ENCODE data around the gene CLSTN2. TPM values are rescaled to one million over a fixed set of nuclear protein-coding genes. Genes with fewer than 3 reads are reported as not detected.

Gene CLSTN2
- total RNA-seq, 1 experiment from 2014 or later = not detected

DNA sequence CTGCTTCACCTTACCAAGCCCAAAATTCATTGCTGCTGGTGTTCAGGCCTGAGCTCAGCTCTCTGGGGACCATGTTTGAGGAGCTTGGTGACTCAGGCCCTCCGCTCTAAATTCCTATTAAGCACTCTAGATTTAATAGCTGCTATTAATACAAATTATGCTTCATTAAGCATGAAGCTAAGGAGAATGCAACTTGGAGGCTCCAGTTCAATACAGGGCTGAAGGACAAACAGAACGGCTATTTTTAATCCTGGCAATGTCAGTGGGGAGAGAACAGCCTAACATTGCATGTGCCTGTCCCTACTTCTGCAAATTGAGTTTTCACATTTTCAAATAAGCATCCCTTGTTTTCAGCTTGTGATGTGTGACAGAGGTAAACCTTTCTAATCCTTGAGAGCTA is 662.8 kb downstream of the CLSTN2 start:
- H3K27me3 ChIP-seq (ENCODE audit: low read length) = no peaks in the 10 kb centered on the region
- H3K27ac ChIP-seq (ENCODE audit: low read length) = peak overlapping the region; percentile 27
- no peak overlapping the region for H3K9ac ChIP-seq (ENCODE audit: low read length)
- no peaks in the 10 kb centered on the region for H3K9me3 ChIP-seq (ENCODE audit: low read length)
- H2AFZ ChIP-seq (ENCODE audit: low read length) = no peak overlapping the region; the same call in 1 of the 2 replicates
- H3K4me3 ChIP-seq (ENCODE audit: low read length) = peak overlapping the region; percentile 20; the same call in 1 of the 2 replicates
- H4K20me1 ChIP-seq (ENCODE audit: insufficient read depth, low read depth, low read length) = no peaks in the 10 kb centered on the region
- H3K79me2 ChIP-seq (ENCODE audit: low read length) = no peaks in the 10 kb centered on the region
- no peaks in the 10 kb centered on the region for H3K36me3 ChIP-seq (ENCODE audit: insufficient read depth, low read length)
- peak; percentile 75 for DNase-seq
- peak overlapping the region; percentile 53 for H3K4me2 ChIP-seq (ENCODE audit: low read depth, low read length, poor library complexity, severe bottlenecking)
- no peaks in the 10 kb centered on the region for H3K9me2 ChIP-seq (replicated peaks; ENCODE audit: insufficient read depth, low read length)
- peaks cover 25% of the 10 kb centered on the region for H3K4me1 ChIP-seq (ENCODE audit: low read length)

GRCh38 chr3:140599009-140599408 is 664.0 kb downstream of the CLSTN2 start:
- H3K4me2 ChIP-seq (ENCODE audit: low read depth, low read length, poor library complexity, severe bottlenecking) = no peak overlapping the region
- H2AFZ ChIP-seq (ENCODE audit: low read length) = no peak overlapping the region
- no peaks in the 10 kb centered on the region for H3K79me2 ChIP-seq (ENCODE audit: low read length)
- peaks cover 25% of the 10 kb centered on the region for H3K4me1 ChIP-seq (ENCODE audit: low read length)
- H3K9me2 ChIP-seq (replicated peaks; ENCODE audit: insufficient read depth, low read length) = no peaks in the 10 kb centered on the region
- H3K27me3 ChIP-seq (ENCODE audit: low read length) = no peaks in the 10 kb centered on the region
- no peak overlapping the region for H3K4me3 ChIP-seq (ENCODE audit: low read length)
- no peaks in the 10 kb centered on the region for H3K36me3 ChIP-seq (ENCODE audit: insufficient read depth, low read length)
- no peak overlapping the region for H3K9ac ChIP-seq (ENCODE audit: low read length)
- no peak for DNase-seq
- H3K27ac ChIP-seq (ENCODE audit: low read length) = no peak overlapping the region
- no peaks in the 10 kb centered on the region for H4K20me1 ChIP-seq (ENCODE audit: insufficient read depth, low read depth, low read length)
- H3K9me3 ChIP-seq (ENCODE audit: low read length) = no peaks in the 10 kb centered on the region

DNA sequence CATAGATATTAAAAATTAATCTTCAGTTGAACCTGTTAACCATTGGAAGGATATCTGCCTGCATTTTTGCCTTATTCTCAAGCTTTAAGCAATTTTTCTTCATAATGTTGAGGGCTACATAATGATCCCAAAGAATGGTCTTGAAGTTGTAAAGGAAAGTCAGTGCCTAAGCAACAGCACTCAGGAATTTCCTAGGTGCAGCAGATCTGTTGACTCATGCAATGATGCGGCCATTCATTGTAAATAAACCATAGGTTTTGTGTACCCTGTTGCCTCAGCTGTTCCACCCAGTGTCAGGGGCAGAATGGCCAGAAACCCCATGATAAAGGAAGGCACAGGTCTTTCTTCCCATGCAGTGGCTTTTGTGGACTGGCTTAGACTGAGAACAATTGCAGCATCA is 664.5 kb downstream of the CLSTN2 start:
- Histone ChIP-seq H3K9me2 (replicated peaks; ENCODE audit: insufficient read depth, low read length) (no peaks in the 10 kb centered on the region), H4K20me1 (ENCODE audit: insufficient read depth, low read depth, low read length) (no peaks in the 10 kb centered on the region), H3K9me3 (ENCODE audit: low read length) (no peaks in the 10 kb centered on the region), H3K36me3 (ENCODE audit: insufficient read depth, low read length) (no peaks in the 10 kb centered on the region), H2AFZ (ENCODE audit: low read length) (no peak overlapping the region), H3K27ac (ENCODE audit: low read length) (no peak overlapping the region), H3K79me2 (ENCODE audit: low read length) (no peaks in the 10 kb centered on the region), H3K4me2 (ENCODE audit: low read depth, low read length, poor library complexity, severe bottlenecking) (no peak overlapping the region), H3K4me1 (ENCODE audit: low read length) (peaks cover 25% of the 10 kb centered on the region), H3K27me3 (ENCODE audit: low read length) (no peaks in the 10 kb centered on the region), H3K9ac (ENCODE audit: low read length) (no peak overlapping the region), H3K4me3 (ENCODE audit: low read length) (no peak overlapping the region)
- DNase-seq = no peak

DNA sequence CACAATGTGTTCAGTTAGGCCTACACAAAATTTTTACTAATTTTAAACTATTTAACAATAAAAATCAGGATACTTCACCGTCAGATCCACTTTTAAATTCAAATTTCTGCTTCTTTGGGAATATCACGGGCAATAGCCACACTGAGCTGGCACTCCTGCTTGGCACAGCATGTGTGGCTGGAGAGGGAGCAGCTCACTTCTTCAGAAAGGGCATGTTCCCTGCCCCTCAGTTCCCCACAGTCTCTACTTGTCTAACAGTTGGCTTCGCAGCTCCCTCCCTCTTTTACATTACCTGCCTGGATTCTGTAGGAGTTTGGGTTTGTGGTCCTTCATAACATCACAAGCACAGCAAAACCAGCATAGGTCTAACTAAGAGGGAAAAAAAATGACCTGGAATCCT is 666.9 kb downstream of the CLSTN2 start:
- no peaks in the 10 kb centered on the region for H3K79me2 ChIP-seq (ENCODE audit: low read length)
- peaks cover 18% of the 10 kb centered on the region for H3K4me1 ChIP-seq (ENCODE audit: low read length)
- H3K9me3 ChIP-seq (ENCODE audit: low read length) = no peaks in the 10 kb centered on the region
- no peak overlapping the region for H3K9ac ChIP-seq (ENCODE audit: low read length)
- H3K4me2 ChIP-seq (ENCODE audit: low read depth, low read length, poor library complexity, severe bottlenecking) = no peak overlapping the region
- H3K4me3 ChIP-seq (ENCODE audit: low read length) = no peak overlapping the region
- H3K36me3 ChIP-seq (ENCODE audit: insufficient read depth, low read length) = no peaks in the 10 kb centered on the region
- no peaks in the 10 kb centered on the region for H3K9me2 ChIP-seq (replicated peaks; ENCODE audit: insufficient read depth, low read length)
- DNase-seq = no peak
- H3K27ac ChIP-seq (ENCODE audit: low read length) = no peak overlapping the region
- H2AFZ ChIP-seq (ENCODE audit: low read length) = no peak overlapping the region
- H3K27me3 ChIP-seq (ENCODE audit: low read length) = no peaks in the 10 kb centered on the region
- H4K20me1 ChIP-seq (ENCODE audit: insufficient read depth, low read depth, low read length) = no peaks in the 10 kb centered on the region

- H3K4me3 ChIP-seq (ENCODE audit: low read length) = no peak overlapping the region
- no peaks in the 10 kb centered on the region for H3K36me3 ChIP-seq (ENCODE audit: insufficient read depth, low read length)
- H3K9me2 ChIP-seq (replicated peaks; ENCODE audit: insufficient read depth, low read length) = no peaks in the 10 kb centered on the region
- no peak overlapping the region for H3K27ac ChIP-seq (ENCODE audit: low read length)
- no peak overlapping the region for H3K9ac ChIP-seq (ENCODE audit: low read length)
- no peak overlapping the region for H3K4me2 ChIP-seq (ENCODE audit: low read depth, low read length, poor library complexity, severe bottlenecking)
- H3K79me2 ChIP-seq (ENCODE audit: low read length) = no peaks in the 10 kb centered on the region
- H2AFZ ChIP-seq (ENCODE audit: low read length) = no peak overlapping the region
- H4K20me1 ChIP-seq (ENCODE audit: insufficient read depth, low read depth, low read length) = no peaks in the 10 kb centered on the region
- H3K4me1 ChIP-seq (ENCODE audit: low read length) = peaks cover 9% of the 10 kb centered on the region
- H3K27me3 ChIP-seq (ENCODE audit: low read length) = no peaks in the 10 kb centered on the region
- DNase-seq = no peak
- H3K9me3 ChIP-seq (ENCODE audit: low read length) = no peaks in the 10 kb centered on the region
These were observed 667.8 kb downstream of the CLSTN2 start for GRCh38 chr3:140602781-140603180.

DNA sequence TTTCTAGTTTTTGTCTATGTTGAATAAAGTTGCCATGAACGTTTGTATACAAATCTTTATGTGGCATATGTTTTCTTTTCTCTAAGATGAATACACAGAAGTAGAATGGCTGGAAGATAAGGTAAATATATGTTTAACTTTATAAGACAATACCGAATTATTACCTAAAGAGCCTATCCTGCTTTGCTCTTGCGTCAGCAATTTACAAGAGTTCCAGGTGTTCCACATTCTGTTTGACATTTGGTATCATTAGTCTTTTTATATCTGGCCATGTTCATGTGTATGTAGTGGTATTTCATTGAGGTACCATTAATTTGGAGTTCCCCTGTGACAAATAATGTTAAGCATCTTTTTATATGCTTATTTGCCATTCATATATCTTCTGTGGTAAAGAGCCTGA is 668.8 kb downstream of the CLSTN2 start:
- Histone ChIP-seq H3K9me3 (ENCODE audit: low read length) (no peaks in the 10 kb centered on the region), H2AFZ (ENCODE audit: low read length) (no peak overlapping the region), H3K27me3 (ENCODE audit: low read length) (no peaks in the 10 kb centered on the region)

GRCh38 chr3:140610544-140610943 is 675.6 kb downstream of the CLSTN2 start:
- Histone ChIP-seq H3K36me3 (ENCODE audit: insufficient read depth, low read length) (no peaks in the 10 kb centered on the region), H3K9me3 (ENCODE audit: low read length) (no peaks in the 10 kb centered on the region; the same call in 1 of the 2 replicates), H3K4me1 (ENCODE audit: low read length) (no peaks in the 10 kb centered on the region), H3K4me2 (ENCODE audit: low read depth, low read length, poor library complexity, severe bottlenecking) (no peak overlapping the region), H2AFZ (ENCODE audit: low read length) (no peak overlapping the region), H3K27ac (ENCODE audit: low read length) (no peak overlapping the region), H3K79me2 (ENCODE audit: low read length) (no peaks in the 10 kb centered on the region), H4K20me1 (ENCODE audit: insufficient read depth, low read depth, low read length) (no peaks in the 10 kb centered on the region), H3K9ac (ENCODE audit: low read length) (no peak overlapping the region), H3K27me3 (ENCODE audit: low read length) (no peaks in the 10 kb centered on the region; the same call in 1 of the 2 replicates), H3K9me2 (replicated peaks; ENCODE audit: insufficient read depth, low read length) (no peaks in the 10 kb centered on the region), H3K4me3 (ENCODE audit: low read length) (no peak overlapping the region)
- DNase-seq = no peak

More for the DNA sequence above, 668.8 kb downstream of the CLSTN2 start:
- no peaks in the 10 kb centered on the region for H3K79me2 ChIP-seq (ENCODE audit: low read length)
- H3K9me2 ChIP-seq (replicated peaks; ENCODE audit: insufficient read depth, low read length) = no peaks in the 10 kb centered on the region
- no peaks in the 10 kb centered on the region for H3K36me3 ChIP-seq (ENCODE audit: insufficient read depth, low read length)
- no peak overlapping the region for H3K4me3 ChIP-seq (ENCODE audit: low read length)
- no peak for DNase-seq
- H4K20me1 ChIP-seq (ENCODE audit: insufficient read depth, low read depth, low read length) = no peaks in the 10 kb centered on the region
- no peak overlapping the region for H3K27ac ChIP-seq (ENCODE audit: low read length)
- no peak overlapping the region for H3K4me2 ChIP-seq (ENCODE audit: low read depth, low read length, poor library complexity, severe bottlenecking)
- no peaks in the 10 kb centered on the region for H3K4me1 ChIP-seq (ENCODE audit: low read length)
- H3K9ac ChIP-seq (ENCODE audit: low read length) = no peak overlapping the region

DNA sequence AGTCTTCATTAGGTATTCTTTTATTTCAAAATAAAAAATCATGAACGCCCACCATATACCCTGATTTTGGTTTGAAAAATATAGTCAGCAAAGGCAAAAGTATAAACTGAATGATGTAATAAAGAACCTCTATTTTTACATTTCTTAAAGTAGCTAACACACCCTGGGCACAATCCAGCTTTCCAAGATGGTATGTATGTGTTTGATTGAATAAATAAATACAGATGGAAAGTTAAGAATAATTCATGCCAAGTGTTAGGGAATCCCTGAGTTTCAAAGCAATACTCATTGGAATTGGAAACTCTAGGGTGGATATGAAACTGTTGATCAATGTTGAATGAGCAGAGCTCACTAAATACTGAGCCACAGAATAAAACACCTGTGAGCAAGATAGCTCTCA is 679.0 kb downstream of the CLSTN2 start:
- no peak for DNase-seq
- H3K4me2 ChIP-seq (ENCODE audit: low read depth, low read length, poor library complexity, severe bottlenecking) = no peak overlapping the region
- H3K9me2 ChIP-seq (replicated peaks; ENCODE audit: insufficient read depth, low read length) = no peaks in the 10 kb centered on the region

DNA sequence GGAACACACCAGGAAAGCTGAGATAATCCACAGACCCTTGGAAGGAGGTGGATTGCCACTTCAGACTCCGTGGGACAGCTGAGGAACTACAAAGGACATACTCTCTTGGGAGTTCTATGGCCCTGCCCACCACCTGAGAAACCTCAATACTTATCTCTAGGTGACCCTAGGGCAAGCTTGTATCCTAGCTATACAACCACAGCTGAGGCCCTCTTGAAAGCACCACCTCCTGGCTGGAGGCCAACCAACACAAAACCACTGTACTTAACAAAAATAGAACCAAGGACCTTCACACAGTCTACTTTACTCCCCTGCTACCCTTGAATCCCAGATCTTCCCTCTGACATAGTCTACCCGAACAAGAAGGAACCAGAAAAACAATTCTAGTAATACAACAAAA is 682.1 kb downstream of the CLSTN2 start:
- Histone ChIP-seq H3K9me2 (replicated peaks; ENCODE audit: insufficient read depth, low read length) (no peaks in the 10 kb centered on the region), H3K79me2 (ENCODE audit: low read length) (no peaks in the 10 kb centered on the region), H3K4me2 (ENCODE audit: low read depth, low read length, poor library complexity, severe bottlenecking) (no peak overlapping the region), H3K4me3 (ENCODE audit: low read length) (no peak overlapping the region), H4K20me1 (ENCODE audit: insufficient read depth, low read depth, low read length) (no peaks in the 10 kb centered on the region), H3K9me3 (ENCODE audit: low read length) (no peaks in the 10 kb centered on the region; the same call in 1 of the 2 replicates), H3K9ac (ENCODE audit: low read length) (no peak overlapping the region), H2AFZ (ENCODE audit: low read length) (no peak overlapping the region), H3K27me3 (ENCODE audit: low read length) (no peaks in the 10 kb centered on the region; the same call in 1 of the 2 replicates), H3K4me1 (ENCODE audit: low read length) (no peaks in the 10 kb centered on the region), H3K36me3 (ENCODE audit: insufficient read depth, low read length) (no peaks in the 10 kb centered on the region), H3K27ac (ENCODE audit: low read length) (no peak overlapping the region)
- no peak for DNase-seq

More for the DNA sequence above, 679.0 kb downstream of the CLSTN2 start:
- Histone ChIP-seq H3K36me3 (ENCODE audit: insufficient read depth, low read length) (no peaks in the 10 kb centered on the region), H3K9me3 (ENCODE audit: low read length) (no peaks in the 10 kb centered on the region; the same call in 1 of the 2 replicates), H3K27me3 (ENCODE audit: low read length) (no peaks in the 10 kb centered on the region; the same call in 1 of the 2 replicates), H3K4me3 (ENCODE audit: low read length) (no peak overlapping the region), H2AFZ (ENCODE audit: low read length) (no peak overlapping the region), H3K9ac (ENCODE audit: low read length) (no peak overlapping the region), H3K4me1 (ENCODE audit: low read length) (no peaks in the 10 kb centered on the region), H3K27ac (ENCODE audit: low read length) (no peak overlapping the region), H3K79me2 (ENCODE audit: low read length) (no peaks in the 10 kb centered on the region), H4K20me1 (ENCODE audit: insufficient read depth, low read depth, low read length) (no peaks in the 10 kb centered on the region)
